OCI-LY7 (cell line): ENCODE data around the gene CAPN8. TPM values are rescaled to one million over a fixed set of nuclear protein-coding genes. Genes with fewer than 3 reads are reported as not detected.

Experiments used
- BruUV-seq: library from RNA; stranded (reverse); fragments of 400-500 nt; replicated peaks from 2 replicates; lab custom pipeline; 2021; lab: Mats Ljungman, UMichigan
- CTCF ChIA-PET: fragments of 300-600 bp; sonication (Branson Sonifier 250); formaldehyde crosslinking; loops from one replicate; lab custom pipeline; 2022; ENCODE audit warnings: antibody characterized with exemption; ENCODE audit not compliant: unreplicated experiment; lab: Charles Lee
- POLR2A ChIA-PET: fragments of 300-600 bp; sonication (Branson Sonifier 250); formaldehyde crosslinking; loops from one replicate; lab custom pipeline; 2022; ENCODE audit warnings: antibody characterized with exemption; lab: Charles Lee
- DNase-seq: peaks from one replicate; pipeline ENCODE4 v3.0.0-alpha.2; 2015; ENCODE audit warnings: low spot score
- H2AFZ ChIP-seq: fragments of 200-600 bp; sonication (generic), shearing (Covaris generic); 2 replicates; pipeline ENCODE4 v1.6.1; 2014; ENCODE audit warnings: mild to moderate bottlenecking, antibody characterized with exemption, low read length, moderate library complexity
- H3K27ac ChIP-seq: fragments of 200-600 bp; sonication (generic); 2 replicates; pipeline ENCODE4 v1.5.1; 2014; ENCODE audit warnings: mixed run types, low read depth, mild to moderate bottlenecking, moderate library complexity, low read length, inconsistent platforms; ENCODE audit not compliant: poor library complexity, severe bottlenecking
- H3K36me3 ChIP-seq: fragments of 200-600 bp; sonication (generic); 2 replicates; pipeline ENCODE4 v1.6.1; 2014; ENCODE audit warnings: mild to moderate bottlenecking, antibody characterized with exemption, low read length, moderate library complexity, mixed read lengths; ENCODE audit not compliant: insufficient read depth
- H3K4me1 ChIP-seq: fragments of 200-600 bp; sonication (generic); 2 replicates; pipeline ENCODE4 v1.5.1; 2014; ENCODE audit warnings: mild to moderate bottlenecking, low read length; ENCODE audit not compliant: insufficient read depth, poor library complexity, severe bottlenecking
- H3K4me2 ChIP-seq: fragments of 200-600 bp; sonication (generic); 2 replicates; pipeline ENCODE4 v1.6.1; 2014; ENCODE audit warnings: mild to moderate bottlenecking, low read length
- H3K4me3 ChIP-seq: fragments of 200-600 bp; sonication (generic); 2 replicates; pipeline ENCODE4 v1.5.1; 2014; ENCODE audit warnings: mild to moderate bottlenecking, low read depth, low read length; ENCODE audit not compliant: poor library complexity, severe bottlenecking
- H3K79me2 ChIP-seq: fragments of 200-600 bp; sonication (generic); 2 replicates; pipeline ENCODE4 v1.6.1; 2016; ENCODE audit warnings: low read depth, mild to moderate bottlenecking, low read length, moderate library complexity, mixed read lengths; ENCODE audit not compliant: insufficient read depth
- H3K9me2 ChIP-seq: fragments of 200-600 bp; sonication (generic); 2 replicates; pipeline ENCODE4 v1.6.1; 2016; ENCODE audit warnings: mild to moderate bottlenecking, low read length, mixed read lengths; ENCODE audit not compliant: insufficient read depth
- H3K9me3 ChIP-seq: fragments of 200-600 bp; sonication (generic); 2 replicates; pipeline ENCODE4 v1.6.1; 2014; ENCODE audit warnings: mild to moderate bottlenecking, mixed run types, low read length, mixed read lengths
- H4K20me1 ChIP-seq: fragments of 200-600 bp; sonication (generic); 2 replicates; pipeline ENCODE4 v1.6.1; 2014; ENCODE audit warnings: mild to moderate bottlenecking, antibody characterized with exemption, low read length, moderate library complexity, mixed read lengths; ENCODE audit not compliant: insufficient read depth
- EZH2phosphoT487 ChIP-seq: fragments of 200-600 bp; sonication (generic); IDR thresholded peaks from 2 replicates; pipeline ENCODE4 v1.6.1; 2018; ENCODE audit warnings: low read depth, borderline replicate concordance, mild to moderate bottlenecking, mixed run types, antibody characterized with exemption, low read length, moderate library complexity, mixed read lengths
- intact Hi-C: fragments of 100-400 bp; cut with micrococcal nuclease; formaldehyde crosslinking; loops from one replicate; pipeline ENCODE4 v1.10.0; 2022; ENCODE audit not compliant: unreplicated experiment
- total RNA-seq, 2 experiments: library from RNA; depleted of rRNA in 1 of 2; stranded (reverse); fragments of >200 nt in 1 of 2; shearing (Covaris generic) in 1 of 2; gene quantifications; 2 replicates each; pipeline ENCODE4 v1.2.3, GENCODE V29; 2014 to 2022
- TF ChIP-seq, protein P1 (sequence below): fragments of 200-600 bp; sonication (generic); conservative IDR thresholded peaks from 2 replicates; pipeline ENCODE4 v1.5.1; 2014; ENCODE audit warnings: mild to moderate bottlenecking, antibody characterized with exemption, low read length, moderate library complexity, mixed read lengths

The CAPN8 gene
- total RNA-seq, 2 experiments from 2014 or later: not detected

DNA sequence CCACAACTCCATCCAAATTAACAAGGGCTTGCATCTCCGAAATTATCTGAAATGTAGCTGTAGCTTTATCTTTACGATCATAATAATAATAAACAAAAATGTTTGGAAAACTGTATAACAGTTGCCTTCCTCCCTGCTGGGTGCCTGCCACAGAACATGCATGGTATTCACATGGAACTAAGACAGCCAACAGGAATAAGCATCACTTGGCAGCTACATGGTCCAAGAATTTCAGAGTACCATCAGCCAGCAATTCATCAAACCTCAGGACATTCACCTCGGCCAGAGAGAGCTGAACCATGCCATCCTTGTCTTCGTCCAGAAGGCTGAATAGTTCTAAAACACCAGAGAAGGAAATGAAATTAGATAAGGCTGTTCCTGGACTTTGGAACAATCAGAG, 122.7 kb downstream of the CAPN8 start:
- CTCF ChIA-PET: no interaction called here
- Histone ChIP-seq H3K9me2 (no peaks in the 10 kb centered on the region), H3K36me3 (no peaks in the 10 kb centered on the region), H4K20me1 (no peaks in the 10 kb centered on the region), H3K4me2 (no peak overlapping the region), H3K9me3 (no peaks in the 10 kb centered on the region), H3K4me1 (no peaks in the 10 kb centered on the region), H2AFZ (no peak overlapping the region), H3K27ac (no peak overlapping the region), H3K79me2 (no peaks in the 10 kb centered on the region), H3K4me3 (no peak overlapping the region)
- TF ChIP-seq, protein P1, sequence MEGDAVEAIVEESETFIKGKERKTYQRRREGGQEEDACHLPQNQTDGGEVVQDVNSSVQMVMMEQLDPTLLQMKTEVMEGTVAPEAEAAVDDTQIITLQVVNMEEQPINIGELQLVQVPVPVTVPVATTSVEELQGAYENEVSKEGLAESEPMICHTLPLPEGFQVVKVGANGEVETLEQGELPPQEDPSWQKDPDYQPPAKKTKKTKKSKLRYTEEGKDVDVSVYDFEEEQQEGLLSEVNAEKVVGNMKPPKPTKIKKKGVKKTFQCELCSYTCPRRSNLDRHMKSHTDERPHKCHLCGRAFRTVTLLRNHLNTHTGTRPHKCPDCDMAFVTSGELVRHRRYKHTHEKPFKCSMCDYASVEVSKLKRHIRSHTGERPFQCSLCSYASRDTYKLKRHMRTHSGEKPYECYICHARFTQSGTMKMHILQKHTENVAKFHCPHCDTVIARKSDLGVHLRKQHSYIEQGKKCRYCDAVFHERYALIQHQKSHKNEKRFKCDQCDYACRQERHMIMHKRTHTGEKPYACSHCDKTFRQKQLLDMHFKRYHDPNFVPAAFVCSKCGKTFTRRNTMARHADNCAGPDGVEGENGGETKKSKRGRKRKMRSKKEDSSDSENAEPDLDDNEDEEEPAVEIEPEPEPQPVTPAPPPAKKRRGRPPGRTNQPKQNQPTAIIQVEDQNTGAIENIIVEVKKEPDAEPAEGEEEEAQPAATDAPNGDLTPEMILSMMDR: no peak
- intact Hi-C loops: no loop called here
- DNase-seq: no peak
- POLR2A ChIA-PET: interaction anchor here (0.6 kb wide), 1 partner anchor 149 kb away, joined by 4 read pairs; no protein-coding TSS in a partner anchor
- no TSS peak for BruUV-seq

DNA sequence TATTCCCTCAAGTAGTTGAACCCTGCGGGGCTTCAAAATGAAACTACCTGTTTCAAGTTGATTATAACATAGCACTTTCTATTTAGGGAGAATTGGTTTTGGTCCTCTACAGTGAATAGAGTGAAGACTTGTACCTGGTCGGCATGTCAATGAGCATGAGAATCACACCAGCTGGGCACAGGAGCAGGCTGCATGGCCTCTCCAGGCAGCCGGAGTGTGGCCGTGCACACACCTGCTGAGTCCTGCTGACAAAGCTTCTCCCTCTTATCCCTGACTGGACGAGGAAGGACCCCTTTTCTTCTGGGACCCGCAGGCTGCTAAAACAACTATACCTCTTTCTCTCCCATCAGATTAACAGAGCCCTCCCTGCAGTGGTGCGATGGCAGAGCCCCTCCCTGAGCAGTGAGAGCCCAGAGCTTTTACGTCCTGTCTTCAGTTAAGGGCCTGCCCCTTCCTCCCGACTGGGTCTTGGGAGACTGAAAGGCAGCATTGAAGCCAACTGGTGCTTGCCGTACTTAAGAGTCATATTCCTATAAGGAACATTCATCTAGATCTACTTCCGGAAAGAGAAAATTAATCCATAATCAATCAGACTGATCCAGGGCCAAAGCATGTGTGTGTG, 124.9 kb downstream of the CAPN8 start:
- Histone ChIP-seq H3K9me3 (no peaks in the 10 kb centered on the region), H3K27ac (no peak overlapping the region), H3K4me3 (no peak overlapping the region), H3K4me1 (no peaks in the 10 kb centered on the region), H3K4me2 (no peak overlapping the region), H2AFZ (no peak overlapping the region), H3K36me3 (no peaks in the 10 kb centered on the region), H3K9me2 (no peaks in the 10 kb centered on the region), H3K79me2 (no peaks in the 10 kb centered on the region), H4K20me1 (no peaks in the 10 kb centered on the region)
- POLR2A ChIA-PET: no interaction called here
- DNase-seq: no peak
- no TSS peak for BruUV-seq
- CTCF ChIA-PET: no interaction called here
- intact Hi-C loops: no loop called here
- TF ChIP-seq EZH2phosphoT487: no peak
- TF ChIP-seq, protein P1: no peak

DNA sequence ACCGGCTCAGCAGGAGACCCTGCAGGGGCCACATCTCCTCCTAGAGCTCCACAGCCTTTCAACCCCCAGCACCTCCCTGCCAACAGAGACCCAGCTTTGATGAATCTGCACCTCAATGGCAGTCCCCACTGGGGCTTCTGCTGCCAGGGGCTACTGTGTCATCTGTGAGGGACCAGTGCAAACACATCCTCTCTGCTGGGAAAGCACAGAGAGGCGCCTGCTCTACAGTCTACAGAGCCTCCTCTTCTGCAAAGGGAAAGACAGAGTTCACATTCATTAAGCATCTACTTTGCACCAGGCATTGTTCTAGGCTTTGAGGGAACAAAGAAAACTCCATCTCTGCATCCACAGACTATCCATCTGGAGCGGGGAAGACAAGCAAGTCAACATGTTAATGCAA, 125.8 kb downstream of the CAPN8 start:
- Histone ChIP-seq H3K4me1 (no peaks in the 10 kb centered on the region), H3K4me3 (no peak overlapping the region), H3K27ac (no peak overlapping the region), H3K9me3 (no peaks in the 10 kb centered on the region), H3K4me2 (no peak overlapping the region), H2AFZ (no peak overlapping the region), H4K20me1 (no peaks in the 10 kb centered on the region), H3K36me3 (no peaks in the 10 kb centered on the region), H3K9me2 (no peaks in the 10 kb centered on the region), H3K79me2 (no peaks in the 10 kb centered on the region)
- TF ChIP-seq EZH2phosphoT487: no peak
- TF ChIP-seq, protein P1: no peak
- CTCF ChIA-PET: no interaction called here
- POLR2A ChIA-PET: no interaction called here
- no peak for DNase-seq
- intact Hi-C loops: no loop called here
- no TSS peak for BruUV-seq
